ENCODE measurements around the gene FNTB. TPM values are rescaled to one million over a fixed set of nuclear protein-coding genes. Genes with fewer than 3 reads are reported as not detected.

Gene FNTB
- total and polyA plus RNA-seq, 2 donors (not counting 3 experiments of a cell fraction or from before 2014, with no cell fraction given), result 21.0 to 21.6 TPM

GRCh38 chr14:64993266-64993930 lies 6.7 kb downstream of the FNTB start:
- TF ChIP-seq POLR2A (IDR thresholded peaks at IDR 0.05; ENCODE audit: low read depth, low read length) (no peak), EZH2 (IDR thresholded peaks at IDR 0.05; ENCODE audit: borderline replicate concordance, low read depth, low read length, severe bottlenecking) (no peak), GATA2 (IDR thresholded peaks at IDR 0.05; ENCODE audit: insufficient read depth, insufficient read length, low read depth, low read length) (no peak), CTCF (IDR thresholded peaks at IDR 0.05; ENCODE audit: extremely low read depth in 1 of 2, insufficient read depth in 1 of 2, low read depth in 1 of 2, low read length in 2 of 2) (no peak), MAX (IDR thresholded peaks at IDR 0.05; ENCODE audit: insufficient read depth, insufficient read length) (no peak), MYC (IDR thresholded peaks at IDR 0.05; ENCODE audit: low read depth, low read length) (no peak), POLR2AphosphoS5 (IDR thresholded peaks at IDR 0.05; ENCODE audit: insufficient read depth, low read depth, low read length) (no peak), JUN (IDR thresholded peaks at IDR 0.05; ENCODE audit: borderline replicate concordance, insufficient read depth, insufficient read length, low read depth) (no peak), FOS (IDR thresholded peaks at IDR 0.05; ENCODE audit: borderline replicate concordance, insufficient read depth, low read length) (no peak)
- intact Hi-C loops (cut with micrococcal nuclease) (no loop called here), dilution Hi-C loops (cut with MboI; ENCODE audit: extremely low pct_ligation_motif_present, low sequenced_read_pairs) (no loop called here)
- Histone ChIP-seq H3K9ac (replicated peaks; ENCODE audit: extremely low read depth, insufficient read depth, low read length) (no peak overlapping the region), H3K27ac (ENCODE audit: insufficient read depth, low read depth, low read length) (no peak overlapping the region), H2AFZ (ENCODE audit: low read depth, low read length) (no peak overlapping the region), H3K79me2 (ENCODE audit: control insufficient read depth, insufficient read depth, low read length) (no peaks in the 10 kb centered on the region), H4K20me1 (replicated peaks; ENCODE audit: control insufficient read depth, extremely low read depth, insufficient read depth, low read length) (no peaks in the 10 kb centered on the region), H3K27me3 (ENCODE audit: control insufficient read depth in 2 of 2, insufficient read depth in 2 of 2, low read length in 2 of 2) (no peaks in the 10 kb centered on the region), H3K36me3 (ENCODE audit: control insufficient read depth in 2 of 2, extremely low read depth in 1 of 2, insufficient read depth in 2 of 2, low read length in 2 of 2) (no peaks in the 10 kb centered on the region), H3K4me2 (ENCODE audit: insufficient read depth, low read length) (no peak overlapping the region), H3K4me3 (replicated peaks in 1 of 3; ENCODE audit: insufficient read depth in 1 of 3, low read depth in 1 of 3, low read length in 3 of 3) (no peak overlapping the region), H3K9me3 (replicated peaks; ENCODE audit: control insufficient read depth, insufficient read depth, low read length) (no peaks in the 10 kb centered on the region), H3K4me1 (ENCODE audit: control insufficient read depth, extremely low read depth, insufficient read depth, low read length) (no peaks in the 10 kb centered on the region), H3K9me1 (replicated peaks; ENCODE audit: control insufficient read depth, extremely low read depth, insufficient read depth, low read length) (no peaks in the 10 kb centered on the region)
- POLR2A ChIA-PET, result interaction anchor here (1.4 kb wide), 1 partner anchor 26 kb away, joined by 4 read pairs; no protein-coding TSS in a partner anchor
- DNase-seq (ENCODE audit: low read depth, low spot score) (peak; percentile 30), FAIRE-seq (no peak)
- CTCF ChIA-PET, result interaction anchor here (1.7 kb wide), 1 partner anchor 27 kb away, joined by 6 read pairs; no protein-coding TSS in a partner anchor
- BruUV-seq (replicated peaks), result no TSS peak

Measured in endothelial cell of umbilical vein (primary cell).